Measurements from ENCODE around the gene MARVELD3.

GRCh38 chr16:71672803-71673581, 47.0 kb downstream of the MARVELD3 start:
- TF ChIP-seq CTCF (conservative IDR thresholded peaks at IDR 0.05; ENCODE audit: low read length), result no peak
- no peak for TF ChIP-seq EZH2phosphoT487 (IDR thresholded peaks at IDR 0.05; ENCODE audit: borderline replicate concordance)

All from Loucy (cell line).